ENCODE results near the gene INPP1. TPM values are rescaled to one million over a fixed set of nuclear protein-coding genes. Genes with fewer than 3 reads are reported as not detected.

The INPP1 gene
- polyA plus RNA-seq, 1 of the 3 experiments (the other 2 are of a cell fraction): 6.4 TPM

DNA sequence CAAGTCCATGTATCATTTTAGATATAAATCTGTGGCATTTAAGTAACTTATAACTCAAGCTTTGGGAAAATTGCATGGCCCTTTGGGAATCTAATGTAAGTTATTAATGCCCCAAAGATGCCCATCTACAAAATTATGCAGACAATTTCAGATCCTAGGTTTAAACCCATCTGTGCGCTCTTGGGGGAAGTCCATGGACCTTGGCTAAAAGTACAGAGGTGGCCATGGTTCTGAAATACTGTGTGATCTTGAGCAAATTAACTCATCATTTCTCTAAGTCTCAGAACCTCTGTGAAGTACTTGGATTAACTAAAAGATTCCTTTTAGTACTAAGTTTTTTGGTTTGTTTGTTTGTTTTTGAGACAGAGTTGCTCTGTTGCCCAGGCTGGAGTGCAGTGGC is 19.5 kb downstream of the INPP1 start:
- Histone ChIP-seq H3K27ac (ENCODE audit: low read depth in 2 of 2, low read length in 1 of 2) (no peak overlapping the region), H3K79me2 (ENCODE audit: insufficient read depth) (no peaks in the 10 kb centered on the region), H3K4me2 (no peak overlapping the region), H4K20me1 (ENCODE audit: insufficient read depth) (no peaks in the 10 kb centered on the region), H3F3A (replicated peaks; ENCODE audit: insufficient read depth) (no peaks in the 10 kb centered on the region), H3K4me3 (ENCODE audit: low read depth in 2 of 2, low read length in 1 of 2) (no peak overlapping the region), H2AFZ (ENCODE audit: low read depth) (no peak overlapping the region), H3K36me3 (replicated peaks in 1 of 2; ENCODE audit: control insufficient read depth in 1 of 2, insufficient read depth in 2 of 2, low read length in 1 of 2) (no peaks in the 10 kb centered on the region), H3K9me3 (no peaks in the 10 kb centered on the region), H3K9me2 (no peaks in the 10 kb centered on the region), H3K4me1 (ENCODE audit: control insufficient read depth in 1 of 2, insufficient read depth in 2 of 2, low read depth in 1 of 2, low read length in 1 of 2) (peaks cover 0 to 8% of the 10 kb centered on the region in 2 experiments; a peak in 2 of 4 replicates), H3K27me3 (ENCODE audit: insufficient read depth) (no peaks in the 10 kb centered on the region), H3K9ac (no peak overlapping the region)
- no peak for DNase-seq
- 100% methylated on average over 1 of the region's 1 CpG for WGBS (ENCODE audit: low lambda C conversion rate)
- ChIA-PET CTCF (no interaction called here), POLR2A (no interaction called here)
- TF ChIP-seq RFX5 (IDR thresholded peaks at IDR 0.05; ENCODE audit: low read length) (no peak), FOXM1 (IDR thresholded peaks at IDR 0.05; ENCODE audit: low read depth) (no peak), RXRA (IDR thresholded peaks at IDR 0.05; ENCODE audit: borderline replicate concordance, low read depth) (no peak), GABPA (IDR thresholded peaks at IDR 0.05; ENCODE audit: low read depth) (no peak), FOSL2 (IDR thresholded peaks at IDR 0.05; ENCODE audit: borderline replicate concordance, low read depth) (no peak), CTCF (IDR thresholded peaks at IDR 0.05) (no peak), TCF12 (IDR thresholded peaks at IDR 0.05) (no peak), CHD2 (IDR thresholded peaks at IDR 0.05; ENCODE audit: low read length, partially characterized antibody) (no peak), RAD21 (IDR thresholded peaks at IDR 0.05; ENCODE audit: low read length) (no peak), NRF1 (IDR thresholded peaks at IDR 0.05; ENCODE audit: low read depth, low read length) (no peak), USF2 (IDR thresholded peaks at IDR 0.05; ENCODE audit: borderline replicate concordance, low read depth, low read length) (no peak), ELF1 (IDR thresholded peaks at IDR 0.05) (no peak), JUND (IDR thresholded peaks at IDR 0.05) (no peak), RCOR1 (IDR thresholded peaks at IDR 0.05; ENCODE audit: low read length) (no peak), POLR2AphosphoS5 (IDR thresholded peaks at IDR 0.05; ENCODE audit: low read depth, low read length) (no peak), EP300 (IDR thresholded peaks at IDR 0.05; ENCODE audit: borderline replicate concordance in 1 of 2, low read depth in 1 of 2, low read length in 1 of 2) (no peak), FOXJ3 (CRISPR knock-in tag; IDR thresholded peaks at IDR 0.05) (no peak), YY1 (IDR thresholded peaks at IDR 0.05; ENCODE audit: low read depth) (no peak)
- TF ChIP-seq, protein P1, sequence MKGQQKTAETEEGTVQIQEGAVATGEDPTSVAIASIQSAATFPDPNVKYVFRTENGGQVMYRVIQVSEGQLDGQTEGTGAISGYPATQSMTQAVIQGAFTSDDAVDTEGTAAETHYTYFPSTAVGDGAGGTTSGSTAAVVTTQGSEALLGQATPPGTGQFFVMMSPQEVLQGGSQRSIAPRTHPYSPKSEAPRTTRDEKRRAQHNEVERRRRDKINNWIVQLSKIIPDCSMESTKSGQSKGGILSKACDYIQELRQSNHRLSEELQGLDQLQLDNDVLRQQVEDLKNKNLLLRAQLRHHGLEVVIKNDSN (IDR thresholded peaks at IDR 0.05; ENCODE audit: borderline replicate concordance, low read depth): no peak
- TF ChIP-seq, protein P2, sequence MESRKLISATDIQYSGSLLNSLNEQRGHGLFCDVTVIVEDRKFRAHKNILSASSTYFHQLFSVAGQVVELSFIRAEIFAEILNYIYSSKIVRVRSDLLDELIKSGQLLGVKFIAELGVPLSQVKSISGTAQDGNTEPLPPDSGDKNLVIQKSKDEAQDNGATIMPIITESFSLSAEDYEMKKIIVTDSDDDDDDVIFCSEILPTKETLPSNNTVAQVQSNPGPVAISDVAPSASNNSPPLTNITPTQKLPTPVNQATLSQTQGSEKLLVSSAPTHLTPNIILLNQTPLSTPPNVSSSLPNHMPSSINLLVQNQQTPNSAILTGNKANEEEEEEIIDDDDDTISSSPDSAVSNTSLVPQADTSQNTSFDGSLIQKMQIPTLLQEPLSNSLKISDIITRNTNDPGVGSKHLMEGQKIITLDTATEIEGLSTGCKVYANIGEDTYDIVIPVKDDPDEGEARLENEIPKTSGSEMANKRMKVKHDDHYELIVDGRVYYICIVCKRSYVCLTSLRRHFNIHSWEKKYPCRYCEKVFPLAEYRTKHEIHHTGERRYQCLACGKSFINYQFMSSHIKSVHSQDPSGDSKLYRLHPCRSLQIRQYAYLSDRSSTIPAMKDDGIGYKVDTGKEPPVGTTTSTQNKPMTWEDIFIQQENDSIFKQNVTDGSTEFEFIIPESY (IDR thresholded peaks at IDR 0.05; ENCODE audit: borderline replicate concordance, low read depth): no peak
